Kidney glomerular epithelial cell (primary cell): ENCODE results near the gene OR2G6.
"Not testable (repeated sequence)": the region's sequence is repeated elsewhere in the genome, so short reads cannot be mapped to it uniquely, and the experiment has no call there.

Source experiments
- DNase-seq: peaks from one replicate; lab custom pipeline; 2025; lab: John Stamatoyannopoulos, UW

Gene OR2G6

DNA sequence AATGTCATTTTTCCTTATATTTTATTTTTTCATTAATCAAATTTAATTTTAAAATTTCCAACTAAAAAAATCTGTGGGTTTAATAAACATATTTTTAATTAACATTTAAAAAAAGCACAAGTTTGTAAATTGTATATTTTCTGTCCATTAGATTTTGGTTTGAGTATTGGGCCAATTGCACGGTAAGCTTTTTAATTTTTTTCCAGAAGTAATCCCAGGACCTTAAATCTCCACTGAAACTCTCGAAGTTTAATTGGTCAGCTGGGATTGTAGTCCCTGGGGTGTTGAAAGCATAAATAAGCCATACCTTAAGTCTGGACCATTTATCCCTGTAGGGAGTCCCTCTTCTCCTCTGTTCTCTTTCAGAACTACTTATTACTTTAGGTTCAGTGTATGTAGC is at the start of gene OR2G6:
TSS of gene OR2G6 (plus strand) at position 301 of the 400 bp plus-strand sequence. CDS start 13,574 bp downstream, outside the sequence.
- DNase-seq = not testable (repeated sequence)

DNA sequence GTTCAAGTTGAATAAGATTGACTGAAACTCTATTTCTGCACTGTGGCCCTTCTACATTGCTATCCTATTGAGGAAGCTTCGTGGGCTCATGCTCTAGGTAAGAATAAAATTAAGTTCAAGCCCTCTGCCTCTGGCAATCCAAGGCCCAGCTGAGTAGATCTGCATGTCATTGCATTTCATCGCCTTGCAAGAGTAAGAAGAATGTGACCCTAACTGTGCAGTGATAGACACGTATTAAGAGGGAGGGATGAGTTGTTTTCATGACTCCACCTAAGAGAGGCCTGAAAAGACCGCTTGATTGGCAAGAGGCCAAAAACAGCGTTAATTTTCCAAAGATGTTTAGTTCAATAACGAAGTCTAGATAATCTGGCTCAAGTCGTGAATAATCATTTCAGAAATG is 48.8 kb upstream of the OR2G6 start:
- not testable (repeated sequence) for DNase-seq

DNA sequence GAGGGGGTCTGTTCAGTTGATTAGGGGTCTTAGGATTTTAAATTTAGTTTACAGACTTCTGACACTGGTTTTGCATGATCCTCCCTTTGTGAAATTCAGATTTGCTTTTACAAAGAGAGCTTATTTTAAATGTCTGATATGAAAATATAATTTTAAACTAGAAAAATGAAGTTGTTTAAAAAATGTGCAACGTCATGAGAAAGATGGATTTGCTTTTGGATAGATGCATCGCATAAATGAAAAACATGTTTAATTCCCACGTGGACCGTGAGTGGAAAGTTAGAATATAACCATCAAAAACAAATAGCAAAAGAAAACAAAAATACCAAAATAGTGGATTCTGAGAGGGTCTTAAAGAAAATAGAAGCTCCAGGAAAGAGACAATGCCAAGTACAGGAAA is 36.7 kb upstream of the OR2G6 start:
- no peak for DNase-seq

DNA sequence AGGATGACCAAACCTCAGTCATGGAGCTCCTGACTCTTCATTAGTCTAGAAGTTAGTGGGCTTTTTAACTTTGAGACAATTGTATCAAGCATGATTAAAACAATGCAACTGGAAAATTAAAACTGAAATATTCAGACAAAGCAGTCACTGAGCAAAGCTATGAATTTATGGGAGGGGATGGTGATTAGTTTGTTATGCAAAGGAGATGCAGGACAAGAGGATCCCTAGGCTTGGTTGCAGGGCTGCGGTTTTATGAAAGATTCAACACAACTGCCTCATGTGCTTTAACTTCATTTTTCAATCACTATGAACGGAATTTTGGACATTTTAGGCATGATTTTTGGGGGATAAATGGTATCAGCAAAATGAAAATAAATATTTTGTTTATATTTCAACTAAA is 35.8 kb upstream of the OR2G6 start:
- DNase-seq = not testable (repeated sequence)

GRCh38 chr1:248473051-248473450 is 34.8 kb upstream of the OR2G6 start, which contains the start of gene OR2T3:
Gene OR2T3 (plus strand): TSS chr1:248473351. CDS start chr1:248473351, 0 bp downstream.
- DNase-seq = not testable (repeated sequence)

GRCh38 chr1:248475660-248476059 is 32.2 kb upstream of the OR2G6 start:
- DNase-seq = not testable (repeated sequence)

GRCh38 chr1:248481686-248482579 is 25.9 kb upstream of the OR2G6 start:
- DNase-seq = not testable (repeated sequence)

- DNase-seq = not testable (repeated sequence)
These were observed 19.6 kb upstream of the OR2G6 start, which contains the start of gene OR2T5 for GRCh38 chr1:248488289-248488688. Gene OR2T5 (plus strand): TSS chr1:248488589. CDS start chr1:248488589, 0 bp downstream.

GRCh38 chr1:248496661-248497060 is 11.2 kb upstream of the OR2G6 start:
- DNase-seq = not testable (repeated sequence)

DNA sequence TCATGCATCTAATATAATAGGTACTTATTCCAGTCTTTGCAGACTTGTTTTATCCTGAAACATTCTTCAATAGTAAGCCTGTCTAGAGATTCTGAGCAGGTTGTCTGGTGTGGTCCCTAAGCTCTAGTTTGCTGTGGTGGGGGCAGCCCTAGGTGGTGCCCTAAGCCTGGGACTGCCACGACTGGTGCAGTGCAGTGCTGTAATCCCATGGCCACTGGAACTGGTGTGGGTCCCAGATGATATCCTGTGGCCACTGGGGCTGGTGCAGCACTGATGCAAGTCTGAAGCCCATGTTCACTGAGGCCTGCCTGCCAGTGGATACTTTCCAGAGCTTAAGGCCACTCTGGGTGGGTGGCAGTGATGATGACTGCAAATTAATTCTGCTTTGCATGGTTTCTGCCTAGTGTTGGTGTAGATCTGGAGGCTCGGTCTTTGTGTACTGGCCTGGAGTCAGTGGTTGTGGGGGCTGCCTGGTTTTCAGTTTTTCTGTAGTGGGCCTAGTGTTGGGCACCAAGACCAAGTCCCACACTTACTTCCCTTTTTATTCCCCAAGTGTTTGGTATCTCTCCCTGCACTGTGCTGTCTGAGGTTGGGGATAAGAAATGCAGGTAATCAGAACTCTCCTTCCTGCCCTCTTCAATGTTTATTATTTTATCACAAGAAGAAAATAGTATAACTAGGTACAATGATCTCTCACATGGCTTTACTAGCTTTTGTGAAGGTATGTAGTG is 7.4 kb upstream of the OR2G6 start:
- not testable (repeated sequence) for DNase-seq

DNA sequence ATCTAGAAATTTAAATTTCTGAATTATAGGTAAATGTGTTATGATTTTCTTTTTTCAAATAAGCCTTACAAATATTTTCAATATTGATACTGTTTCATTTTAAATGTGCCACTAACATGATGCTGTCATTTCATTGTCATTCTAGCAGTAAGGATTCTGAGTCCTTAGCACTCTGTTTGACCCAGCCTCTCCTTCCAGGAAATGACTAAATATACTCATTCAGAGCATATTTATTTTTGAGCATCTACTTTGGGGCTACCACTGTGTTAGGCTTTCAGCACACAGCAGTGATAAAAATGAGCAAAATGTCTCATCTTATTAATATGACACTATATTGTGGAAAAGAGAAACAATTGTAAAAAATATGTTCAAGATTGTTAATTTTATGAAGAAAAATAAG is 2.3 kb downstream of the OR2G6 start:
- DNase-seq = not testable (repeated sequence)

GRCh38 chr1:248521856-248522255 is 14.0 kb downstream of the OR2G6 start:
- DNase-seq = no peak

DNA sequence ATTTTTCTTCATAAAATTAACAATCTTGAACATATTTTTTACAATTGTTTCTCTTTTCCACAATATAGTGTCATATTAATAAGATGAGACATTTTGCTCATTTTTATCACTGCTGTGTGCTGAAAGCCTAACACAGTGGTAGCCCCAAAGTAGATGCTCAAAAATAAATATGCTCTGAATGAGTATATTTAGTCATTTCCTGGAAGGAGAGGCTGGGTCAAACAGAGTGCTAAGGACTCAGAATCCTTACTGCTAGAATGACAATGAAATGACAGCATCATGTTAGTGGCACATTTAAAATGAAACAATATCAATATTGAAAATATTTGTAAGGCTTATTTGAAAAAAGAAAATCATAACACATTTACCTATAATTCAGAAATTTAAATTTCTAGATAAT is 29.6 kb downstream of the OR2G6 start:
- not testable (repeated sequence) for DNase-seq

- DNase-seq = not testable (repeated sequence)
These were observed 39.5 kb downstream of the OR2G6 start for GRCh38 chr1:248547383-248547782.

DNA sequence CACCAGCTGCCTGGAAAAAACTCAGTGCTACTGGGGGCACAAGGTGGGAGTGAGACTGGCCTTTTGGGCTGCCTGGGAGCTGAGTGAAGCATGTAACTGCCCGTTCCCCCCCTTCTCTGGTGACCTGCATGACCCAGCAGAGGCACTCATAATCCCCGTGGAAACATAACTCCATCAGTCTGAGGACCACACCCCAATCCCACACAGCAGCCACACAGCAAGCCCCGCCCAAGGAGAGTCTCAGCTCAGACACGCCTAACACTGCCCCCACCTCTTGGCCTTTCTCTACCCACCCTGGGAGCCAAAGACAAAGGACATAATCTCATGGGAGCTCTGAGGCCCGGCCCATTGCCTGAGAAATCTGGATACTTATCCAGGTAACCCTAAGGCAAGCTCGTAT is 43.2 kb downstream of the OR2G6 start:
- DNase-seq = not testable (repeated sequence)

DNA sequence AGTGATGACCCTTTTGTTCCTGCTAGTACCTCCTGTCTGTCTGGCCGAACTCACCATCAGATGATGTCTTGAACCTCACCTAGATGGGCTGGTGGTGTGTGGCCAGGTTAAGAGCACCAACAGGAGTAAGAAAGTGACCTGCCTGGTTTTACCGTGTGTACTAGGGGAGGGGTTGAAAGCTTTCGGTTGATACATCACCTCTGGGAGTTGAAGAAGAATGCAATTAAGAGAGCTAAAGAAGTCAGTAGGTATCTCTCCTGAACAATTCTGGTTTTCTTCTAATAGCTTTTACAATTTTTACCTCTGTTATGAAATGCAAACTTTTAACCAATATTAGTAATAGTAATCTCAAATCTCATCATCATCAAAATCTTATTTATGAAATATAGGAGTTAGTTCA is 54.8 kb downstream of the OR2G6 start, which contains the start of gene OR2T29:
TSS of gene OR2T29 (minus strand) at position 101 of the 400 bp plus-strand sequence. CDS start 3,281 bp downstream, outside the sequence.
- DNase-seq = not testable (repeated sequence)

DNA sequence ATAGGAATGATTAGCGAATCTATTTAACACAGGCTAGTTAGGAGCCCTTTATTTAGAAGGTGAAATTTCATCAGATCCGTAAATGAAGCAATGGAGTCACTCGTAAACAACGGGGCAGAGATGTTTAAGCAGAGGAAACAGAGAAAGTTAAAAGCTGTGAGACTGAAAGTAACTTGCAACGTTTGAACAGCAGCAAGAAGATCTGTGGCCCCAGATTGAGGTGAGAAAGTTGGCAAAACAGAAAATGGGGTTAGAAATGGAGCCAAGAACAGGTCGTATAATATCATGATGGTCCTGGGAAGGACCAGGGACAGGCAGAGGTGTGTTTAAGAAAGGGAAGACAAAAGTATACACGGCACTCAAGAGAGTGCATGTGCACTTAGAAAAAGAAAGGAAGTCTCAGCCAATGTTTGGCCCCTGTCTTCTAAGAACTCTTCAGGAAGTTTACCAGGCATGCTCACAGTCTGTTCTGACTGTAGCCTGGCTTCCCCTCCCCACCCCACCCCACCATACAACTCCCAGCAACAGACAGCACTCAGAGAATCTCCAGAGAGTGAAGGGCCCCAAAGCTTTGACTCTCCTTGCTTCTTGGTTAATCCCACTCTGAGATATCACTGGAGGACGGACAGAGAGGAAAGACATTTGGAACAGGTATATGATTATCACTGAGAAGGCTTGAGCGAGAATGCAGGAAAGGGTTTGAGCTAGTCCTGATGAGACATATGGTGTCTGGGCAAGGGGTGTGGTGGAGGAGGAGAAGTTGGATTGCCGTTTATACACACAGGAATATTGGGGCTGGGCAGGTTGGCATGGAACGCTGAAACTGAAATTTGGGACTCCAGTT is 57.9 kb downstream of the OR2G6 start:
- DNase-seq = not testable (repeated sequence)

DNA sequence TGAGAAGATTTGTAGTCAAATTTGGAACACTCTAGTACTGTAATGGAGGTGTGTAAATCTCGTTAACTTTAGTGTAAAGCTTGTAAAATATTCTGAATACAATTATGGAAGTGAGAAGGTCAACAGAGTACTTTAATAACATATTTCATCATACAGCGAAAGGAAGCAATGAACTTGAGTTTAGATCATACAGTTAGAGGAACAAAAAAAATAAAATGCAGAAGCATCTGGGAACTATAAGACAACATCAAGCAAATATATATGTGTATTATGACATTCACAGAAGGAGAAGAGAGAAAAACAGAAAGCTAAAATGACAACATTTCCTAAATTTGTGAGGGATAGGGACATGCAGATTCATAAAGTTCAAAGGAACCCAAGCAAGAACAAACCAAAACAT is 61.2 kb downstream of the OR2G6 start:
- not testable (repeated sequence) for DNase-seq

GRCh38 chr1:248570811-248571210 is 62.9 kb downstream of the OR2G6 start:
- DNase-seq = not testable (repeated sequence)

DNA sequence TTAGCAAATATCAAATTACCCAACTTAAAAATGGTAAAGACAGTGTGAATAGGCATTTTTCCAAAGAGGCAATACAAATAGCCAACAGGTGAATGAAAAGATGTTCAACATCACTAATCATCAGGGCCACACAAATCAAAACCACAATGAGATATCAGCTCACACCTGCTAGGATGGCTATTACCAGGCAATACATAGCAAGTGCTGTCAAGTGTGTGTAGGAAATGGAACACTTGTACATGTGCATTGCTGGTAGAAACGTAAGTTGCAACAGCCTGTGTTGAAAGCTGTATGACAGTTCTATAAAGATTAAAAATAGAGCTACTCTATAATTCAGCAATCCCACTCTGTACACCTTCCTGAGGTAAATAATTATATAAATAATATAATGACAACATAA is 64.2 kb downstream of the OR2G6 start:
- DNase-seq = not testable (repeated sequence)

DNA sequence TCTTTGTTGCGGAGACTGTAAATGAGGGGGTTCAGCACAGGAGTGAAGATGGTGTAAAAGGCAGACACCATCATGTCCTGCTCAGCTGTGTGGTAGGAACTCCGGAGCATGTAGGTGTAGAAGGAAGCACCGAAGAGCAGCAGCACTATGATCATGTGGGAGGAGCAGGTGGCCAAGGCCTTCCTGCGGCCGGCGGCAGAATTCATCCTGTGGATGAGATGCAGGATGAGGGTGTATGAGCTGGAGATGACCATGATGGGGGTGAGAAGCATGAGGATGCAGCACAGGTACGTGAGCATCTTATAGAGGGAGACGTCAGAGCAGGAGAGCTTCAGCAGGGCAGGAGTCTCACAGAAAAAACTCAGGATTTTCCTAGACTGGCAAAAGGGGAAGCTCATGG is 66.0 kb downstream of the OR2G6 start:
- DNase-seq = not testable (repeated sequence)
